ENCODE measurements around the gene TNKS1BP1.
"Not testable (repeated sequence)": the region's sequence is repeated elsewhere in the genome, so short reads cannot be mapped to it uniquely, and the experiment has no call there.

Gene TNKS1BP1

DNA sequence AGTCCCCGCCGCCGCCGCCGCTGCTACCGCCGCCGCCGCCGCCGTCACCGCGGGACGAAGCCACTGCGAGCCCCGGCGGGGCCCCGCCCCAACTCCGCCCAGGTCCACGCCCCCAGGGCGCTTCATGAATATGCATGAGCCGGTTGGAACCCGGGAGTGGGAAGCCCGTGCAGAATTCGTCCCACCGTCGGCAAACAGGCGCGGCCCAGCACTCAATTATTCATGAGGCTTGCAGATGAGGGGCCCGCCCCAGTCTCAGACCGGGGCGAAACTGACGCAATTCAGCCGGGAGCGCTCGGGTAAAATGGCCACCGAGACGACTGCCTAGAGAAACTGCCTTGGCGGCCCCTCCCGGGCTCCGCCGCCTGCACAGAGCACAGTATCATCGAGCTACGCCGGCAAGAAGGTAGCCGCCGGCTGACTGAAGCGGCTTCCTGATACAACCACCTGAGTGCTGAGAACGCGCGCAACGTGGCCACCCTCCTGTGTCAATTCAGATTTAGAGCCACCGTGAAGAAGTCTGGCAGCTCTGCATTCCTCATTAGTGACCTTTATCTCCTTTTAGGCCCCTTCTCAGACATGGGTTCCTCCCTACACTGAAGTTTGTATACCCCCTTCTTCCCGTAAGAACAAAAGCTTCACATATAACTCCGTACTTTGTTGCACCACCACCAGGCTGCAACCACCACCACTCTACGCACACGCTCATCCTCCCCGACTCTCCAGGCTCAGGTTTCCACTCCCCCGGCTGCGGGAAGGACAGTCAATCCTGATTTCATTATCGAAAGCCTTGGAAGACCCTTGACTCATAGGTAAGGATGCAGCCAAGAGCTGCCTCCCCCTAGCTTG is at the start of gene TNKS1BP1:
Gene TNKS1BP1, minus strand, starts transcription at position 67 of the 849 bp plus-strand sequence. CDS start 3,067 bp downstream, outside the sequence.
- peak; percentile 68 to 92 (median 79) for DNase-seq (ENCODE audit: low read depth in 3 of 3, low spot score in 1 of 3)

- DNase-seq (ENCODE audit: low read depth in 3 of 3, low spot score in 1 of 3) = no peak
Observed at GRCh38 chr11:57373146-57373545, 48.4 kb upstream of the TNKS1BP1 start.

GRCh38 chr11:57370941-57371340 is 46.2 kb upstream of the TNKS1BP1 start:
- no peak for DNase-seq (ENCODE audit: low read depth in 3 of 3, low spot score in 1 of 3)

- no peak for DNase-seq (ENCODE audit: low read depth in 3 of 3, low spot score in 1 of 3)
Observed at GRCh38 chr11:57370251-57370650, 45.5 kb upstream of the TNKS1BP1 start.

GRCh38 chr11:57368845-57369232 is 44.1 kb upstream of the TNKS1BP1 start:
- DNase-seq (ENCODE audit: low read depth in 3 of 3, low spot score in 1 of 3) = no peak

- no peak for DNase-seq (ENCODE audit: low read depth in 3 of 3, low spot score in 1 of 3)
Observed at GRCh38 chr11:57368106-57368844, 43.5 kb upstream of the TNKS1BP1 start.

- no peak for DNase-seq (ENCODE audit: low read depth in 3 of 3, low spot score in 1 of 3)
Observed at GRCh38 chr11:57364851-57365660, 40.3 kb upstream of the TNKS1BP1 start.

DNA sequence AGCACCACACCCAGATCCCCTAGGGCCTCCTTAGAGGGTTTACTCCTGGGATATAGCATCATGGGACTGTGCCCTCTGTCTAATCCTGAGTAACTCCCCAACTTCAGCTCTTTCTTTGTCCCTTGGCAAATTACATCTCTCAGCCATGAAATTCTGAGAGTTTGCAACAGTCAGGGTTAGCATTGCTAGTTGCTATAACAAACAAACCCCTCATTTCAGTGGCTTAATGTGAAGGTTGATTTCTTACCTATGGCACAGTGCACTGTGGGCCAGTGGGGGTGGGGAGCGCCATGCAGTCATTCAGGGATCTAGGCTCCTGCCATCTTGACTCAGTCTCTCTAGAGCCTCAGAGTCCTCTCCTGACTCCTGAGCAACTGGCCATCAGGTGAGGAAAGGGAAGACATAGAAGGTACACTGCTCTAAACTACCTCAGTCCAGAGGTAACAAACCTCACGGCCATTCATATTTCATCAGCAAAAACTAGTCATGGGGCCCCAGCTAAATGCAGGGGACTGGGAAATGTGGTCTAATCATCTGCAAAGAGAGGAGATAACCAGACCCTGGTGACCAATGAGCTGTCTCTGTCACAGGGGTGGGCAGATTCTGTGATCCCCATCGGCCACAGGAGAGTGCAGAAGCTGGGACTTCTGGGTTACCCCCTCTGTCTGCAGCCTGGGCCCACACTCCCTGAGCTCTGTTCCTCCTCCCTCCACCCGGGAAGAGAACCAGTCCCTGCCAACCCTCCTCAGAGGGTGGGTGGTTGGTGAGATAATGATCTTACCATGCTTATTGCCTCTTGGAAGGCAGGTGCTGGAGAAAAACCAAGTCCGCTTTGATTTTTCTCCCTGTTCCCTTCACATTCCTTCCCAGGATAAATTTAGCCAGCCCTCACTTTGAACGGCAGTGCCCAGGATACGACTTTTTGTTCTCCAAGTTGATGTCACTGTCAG is 38.7 kb upstream of the TNKS1BP1 start:
- no peak for DNase-seq (ENCODE audit: low read depth in 3 of 3, low spot score in 1 of 3)

- DNase-seq (ENCODE audit: low read depth in 3 of 3, low spot score in 1 of 3) = no peak
Observed at GRCh38 chr11:57361926-57362325, 37.2 kb upstream of the TNKS1BP1 start.

GRCh38 chr11:57361420-57361819 is 36.7 kb upstream of the TNKS1BP1 start:
- DNase-seq (ENCODE audit: low read depth in 3 of 3, low spot score in 1 of 3) = not testable (repeated sequence)

- no peak for DNase-seq (ENCODE audit: low read depth in 3 of 3, low spot score in 1 of 3)
Observed at GRCh38 chr11:57360991-57361390, 36.2 kb upstream of the TNKS1BP1 start.

DNA sequence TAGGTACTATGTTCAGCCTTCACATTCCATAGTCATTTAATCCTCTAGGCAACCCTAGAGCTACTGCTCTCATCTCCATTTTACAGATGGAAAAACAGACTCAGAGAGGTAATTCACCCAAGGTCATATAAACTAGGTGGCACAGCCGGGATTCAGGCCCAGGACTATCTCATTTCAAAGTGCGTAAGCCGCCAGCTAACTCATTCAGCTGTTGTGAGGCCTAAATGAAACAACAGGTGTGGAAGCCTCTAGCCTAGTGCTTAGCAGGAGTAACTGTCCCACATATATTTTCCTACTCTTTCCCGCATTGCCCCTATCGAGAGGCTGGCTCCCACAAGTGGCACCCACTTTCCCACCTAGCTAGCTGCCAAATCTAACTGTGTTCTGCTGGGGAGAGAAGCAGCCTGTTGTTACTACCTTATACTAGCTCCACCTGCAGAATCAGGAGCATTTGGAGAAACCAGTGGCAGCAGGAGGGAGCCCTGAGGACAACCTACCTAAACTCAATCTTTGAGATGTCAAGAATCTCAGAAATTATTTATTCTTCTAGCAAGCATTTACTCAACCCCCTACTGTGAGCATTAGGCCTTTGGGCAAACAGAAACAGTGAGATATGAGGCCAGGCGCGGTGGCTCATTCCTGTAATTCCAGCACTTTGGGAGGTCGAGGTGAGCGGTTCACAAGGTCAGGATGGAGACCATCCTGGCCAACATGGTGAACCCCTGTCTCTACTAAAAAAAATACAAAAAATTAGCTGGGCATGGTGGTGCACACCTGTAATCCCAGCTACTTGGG is 35.3 kb upstream of the TNKS1BP1 start:
- no peak for DNase-seq (ENCODE audit: low read depth in 3 of 3, low spot score in 1 of 3)

DNA sequence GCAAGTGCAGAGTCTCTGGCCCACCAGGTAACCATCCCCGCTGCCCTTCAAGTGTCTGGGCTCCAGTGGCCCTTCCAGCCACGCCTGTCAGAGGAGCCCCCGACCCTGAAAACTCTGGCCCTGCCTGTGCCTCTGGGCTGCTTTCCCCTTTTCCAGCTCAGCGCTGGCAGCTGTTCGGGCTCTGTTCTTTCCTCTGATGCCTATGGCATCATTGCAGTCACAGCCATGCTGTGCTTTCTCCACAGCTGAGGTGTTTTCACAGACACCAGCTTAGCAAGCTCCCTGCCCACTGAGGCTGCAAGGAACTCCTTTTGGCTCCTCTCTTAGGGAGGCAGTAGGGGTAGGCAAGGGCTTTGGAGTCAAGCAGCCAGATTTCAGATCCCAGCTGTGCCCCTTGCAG is 34.6 kb upstream of the TNKS1BP1 start:
- no peak for DNase-seq (ENCODE audit: low read depth in 3 of 3, low spot score in 1 of 3)

DNA sequence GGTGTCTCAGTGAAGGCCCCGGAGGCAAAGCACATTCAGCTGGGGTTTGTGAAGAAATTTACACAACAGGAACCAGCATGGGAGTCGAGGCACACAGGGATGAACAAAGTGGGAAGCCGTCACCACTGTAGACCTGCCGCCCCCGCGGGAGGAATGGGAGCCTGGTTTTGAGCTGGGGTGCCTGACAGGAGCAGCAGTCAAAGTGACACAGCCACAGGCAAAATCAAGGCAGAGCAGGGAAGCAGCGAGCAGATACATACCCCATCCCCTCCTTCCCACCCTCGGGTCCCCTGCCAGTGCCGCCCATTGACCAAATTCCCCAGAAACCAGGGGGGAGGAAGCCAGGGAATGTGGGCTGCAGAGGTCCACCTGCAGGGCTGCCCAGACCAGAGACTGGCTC is 34.2 kb upstream of the TNKS1BP1 start:
- no peak for DNase-seq (ENCODE audit: low read depth in 3 of 3, low spot score in 1 of 3)

- DNase-seq (ENCODE audit: low read depth in 3 of 3, low spot score in 1 of 3) = no peak
Observed at GRCh38 chr11:57358543-57358961, 33.8 kb upstream of the TNKS1BP1 start.

DNA sequence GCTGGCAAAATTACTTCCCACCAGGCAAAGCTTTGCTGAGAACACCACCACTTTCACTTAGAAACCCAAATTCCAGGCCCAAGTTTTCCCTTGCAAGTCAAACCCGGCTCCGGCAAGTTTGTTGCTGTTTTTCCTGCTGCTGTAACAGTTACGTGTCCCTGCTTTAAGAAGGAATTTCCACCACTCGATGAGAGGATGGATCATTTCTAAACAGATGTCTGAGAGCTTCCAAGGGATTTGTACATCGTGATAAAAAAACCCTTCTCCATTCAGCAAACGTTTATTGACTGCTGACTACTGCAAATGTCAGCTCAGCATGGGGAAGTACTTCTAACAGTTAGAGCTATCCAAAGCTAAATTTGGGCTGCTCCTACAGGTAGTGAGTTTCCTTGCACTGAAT is 33.1 kb upstream of the TNKS1BP1 start:
- no peak for DNase-seq (ENCODE audit: low read depth in 3 of 3, low spot score in 1 of 3)

DNA sequence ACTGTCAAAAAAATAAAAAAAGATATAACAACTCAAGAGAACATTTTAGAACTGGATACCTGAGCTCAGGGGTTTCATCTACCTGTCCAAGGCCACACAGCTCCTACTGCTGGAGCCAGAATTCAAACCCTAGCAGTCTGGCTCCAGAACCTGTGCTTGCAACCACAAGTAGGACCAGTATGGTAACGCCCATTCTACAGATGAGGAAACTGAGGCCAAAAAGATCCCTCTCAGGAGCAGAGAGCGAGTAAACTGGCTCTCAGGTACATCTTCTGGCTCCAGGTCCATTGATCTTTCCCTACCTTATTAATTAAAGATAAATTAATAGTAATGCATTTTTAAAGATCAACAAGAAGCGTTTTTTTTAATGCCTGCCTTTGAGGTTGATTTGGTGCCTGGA is 32.6 kb upstream of the TNKS1BP1 start:
- no peak for DNase-seq (ENCODE audit: low read depth in 3 of 3, low spot score in 1 of 3)

DNA sequence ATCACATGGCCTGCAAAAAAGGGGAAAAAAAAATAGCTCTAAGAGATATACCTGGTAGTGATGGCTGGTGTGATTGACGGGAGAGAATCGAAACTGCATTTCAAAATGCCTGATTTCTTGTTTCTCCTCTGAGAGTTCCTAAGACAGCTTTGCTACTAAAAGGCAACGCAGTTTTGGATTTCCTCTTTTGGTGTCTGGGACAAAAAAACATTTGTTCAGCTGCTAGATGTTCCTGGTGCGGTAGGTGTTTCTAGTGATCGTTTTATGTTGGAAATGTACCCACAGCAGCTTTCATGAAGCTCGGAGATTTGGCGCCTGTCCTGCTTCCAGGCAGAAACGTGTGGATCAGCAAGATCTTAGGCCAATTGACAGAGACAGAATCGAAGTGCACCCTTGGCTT is 31.5 kb upstream of the TNKS1BP1 start:
- no peak for DNase-seq (ENCODE audit: low read depth in 3 of 3, low spot score in 1 of 3)

DNA sequence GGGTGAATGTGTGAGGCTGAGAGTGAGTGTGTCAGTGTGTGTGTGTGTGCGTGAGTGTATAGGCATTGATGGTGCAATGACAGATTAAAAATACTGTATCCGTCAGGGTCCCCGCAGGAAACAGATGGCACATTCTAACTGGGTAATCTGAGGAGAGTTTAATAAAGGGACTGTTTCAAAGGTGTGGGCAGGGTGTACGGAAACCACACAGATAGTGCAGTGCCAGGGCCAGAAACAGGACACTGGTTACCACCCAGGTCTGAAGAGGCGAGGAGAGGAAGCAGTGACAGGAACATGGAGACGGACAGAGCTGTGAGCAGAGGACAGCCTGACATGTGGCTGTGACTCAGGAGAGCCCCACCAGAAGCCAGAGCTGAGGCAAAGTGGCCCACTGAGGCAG is 29.9 kb upstream of the TNKS1BP1 start:
- no peak for DNase-seq (ENCODE audit: low read depth in 3 of 3, low spot score in 1 of 3)

DNA sequence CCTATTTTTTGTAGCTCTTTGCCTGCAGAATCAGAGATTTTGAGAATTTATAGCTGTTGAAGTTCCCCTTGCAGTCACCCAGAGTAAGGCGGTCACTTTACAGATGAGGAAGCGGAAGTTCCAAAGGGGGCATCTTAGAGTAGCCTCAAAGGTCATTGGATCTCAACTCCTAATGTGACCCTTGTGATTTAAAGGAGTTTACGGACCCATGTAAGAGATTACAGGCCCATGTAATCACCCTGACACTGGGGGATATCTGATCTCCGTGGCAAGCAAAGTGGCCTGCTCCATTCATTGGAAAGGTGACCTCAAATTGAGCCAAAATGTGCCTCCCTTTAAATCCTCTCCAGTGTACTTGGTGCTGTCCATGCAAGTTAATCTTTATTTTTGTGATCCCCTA is 29.1 kb upstream of the TNKS1BP1 start:
- no peak for DNase-seq (ENCODE audit: low read depth in 3 of 3, low spot score in 1 of 3)

Data from stimulated activated CD4-positive, alpha-beta T cell treated with anti-CD3 and anti-CD28 coated beads, TNF-alpha, amount 100 ng/mL, for 1 hour (primary cell).